HG03175 (cell line): Measurements from ENCODE around the gene GCNT3.

Experiments used
- ATAC-seq: cut with Tn5 transposase; IDR thresholded peaks from one replicate; pipeline ENCODE4 v1.9.1; 2021; ENCODE audit warnings: mild to moderate bottlenecking, moderate library complexity; ENCODE audit not compliant: unreplicated experiment

Gene GCNT3

GRCh38 chr15:59611276-59612260, at the start of gene GCNT3:
GCNT3 (plus strand) TSS chr15:59611783; CDS start chr15:59618239, 6,456 bp downstream.
- ATAC-seq: no peak

- no peak for ATAC-seq
Observed at GRCh38 chr15:59562448-59563186, 49.0 kb upstream of the GCNT3 start.

- ATAC-seq: no peak
Observed at GRCh38 chr15:59565299-59565698, 46.3 kb upstream of the GCNT3 start.

- ATAC-seq: no peak
Observed at GRCh38 chr15:59567324-59567723, 44.3 kb upstream of the GCNT3 start.

- ATAC-seq: no peak
Observed at GRCh38 chr15:59569477-59569876, 42.1 kb upstream of the GCNT3 start.

- ATAC-seq: no peak
Observed at GRCh38 chr15:59570315-59570714, 41.3 kb upstream of the GCNT3 start.

- ATAC-seq: no peak
Observed at GRCh38 chr15:59571606-59572005, 40.0 kb upstream of the GCNT3 start.

GRCh38 chr15:59583088-59583487, 28.5 kb upstream of the GCNT3 start:
- no peak for ATAC-seq

GRCh38 chr15:59587085-59587826, 24.3 kb upstream of the GCNT3 start:
- ATAC-seq: no peak

GRCh38 chr15:59590027-59590426, 21.6 kb upstream of the GCNT3 start:
- no peak for ATAC-seq

- ATAC-seq: no peak
Observed at GRCh38 chr15:59591356-59591755, 20.2 kb upstream of the GCNT3 start.

GRCh38 chr15:59594493-59594942, 17.1 kb upstream of the GCNT3 start:
- no peak for ATAC-seq

GRCh38 chr15:59594991-59595390, 16.6 kb upstream of the GCNT3 start:
- no peak for ATAC-seq

- ATAC-seq: no peak
Observed at GRCh38 chr15:59595434-59595915, 16.1 kb upstream of the GCNT3 start.

GRCh38 chr15:59596640-59597039, 14.9 kb upstream of the GCNT3 start:
- no peak for ATAC-seq

- ATAC-seq: no peak
Observed at GRCh38 chr15:59598461-59598860, 13.1 kb upstream of the GCNT3 start.

GRCh38 chr15:59605994-59606393, 5.6 kb upstream of the GCNT3 start:
- no peak for ATAC-seq

- ATAC-seq: no peak
Observed at GRCh38 chr15:59609730-59610712, 1.6 kb upstream of the GCNT3 start.

- ATAC-seq: no peak
Observed at GRCh38 chr15:59614153-59614552, 2.6 kb downstream of the GCNT3 start.

- no peak for ATAC-seq
Observed at GRCh38 chr15:59615661-59616060, 4.1 kb downstream of the GCNT3 start.
